HEK293 (cell line): ENCODE data around the gene STAM2.

ENCODE experiments used
- WT1 ChIP-seq: fragments of 450-650 bp; formaldehyde crosslinking; IDR thresholded peaks from 2 replicates; pipeline ENCODE4 v1.5.1; 2016; ENCODE audit warnings: missing biosample characterization, missing genetic modification characterization
- ZNF138 ChIP-seq: fragments of 450-650 bp; formaldehyde crosslinking; IDR thresholded peaks from 2 replicates; pipeline ENCODE4 v1.5.1; 2016; ENCODE audit warnings: missing biosample characterization, missing genetic modification characterization, borderline replicate concordance
- ZNF274 ChIP-seq, 2 experiments: fragments of 200-500 bp in 1 of 2; fragments of 450-650 bp in 1 of 2; sonication (Bioruptor generic) in 1 of 2; formaldehyde crosslinking in 1 of 2; IDR thresholded peaks; 2 replicates each; pipeline versions ENCODE4 v1.5.1 to v1.6.1; 2014 to 2016; ENCODE audit warnings: borderline replicate concordance in 1 of 2, inconsistent platforms in 1 of 2, low read length in 1 of 2, missing biosample characterization in 1 of 2, missing genetic modification characterization in 1 of 2
- ZNF416 ChIP-seq: fragments of 450-650 bp; formaldehyde crosslinking; IDR thresholded peaks from 2 replicates; pipeline ENCODE4 v1.5.1; 2016; ENCODE audit warnings: missing biosample characterization, missing genetic modification characterization
- ZNF670 ChIP-seq: fragments of 450-650 bp; formaldehyde crosslinking; IDR thresholded peaks from 2 replicates; pipeline ENCODE4 v1.5.1; 2016; ENCODE audit warnings: missing biosample characterization, missing genetic modification characterization, low read depth
- ZNF776 ChIP-seq: fragments of 450-650 bp; formaldehyde crosslinking; IDR thresholded peaks from 2 replicates; pipeline ENCODE4 v1.5.0; 2017; ENCODE audit warnings: missing biosample characterization, missing genetic modification characterization, borderline replicate concordance

GRCh38 chr2:152078023-152078422 lies 97.5 kb downstream of the STAM2 start:
- TF ChIP-seq ZNF776 (tag by site-specific recombination) = no peak
- no peak for TF ChIP-seq ZNF274 (IDR thresholded peaks at IDR 0.05; ENCODE audit: low read length)
- TF ChIP-seq ZNF274 (tag by site-specific recombination; IDR thresholded peaks at IDR 0.05; ENCODE audit: borderline replicate concordance) = no peak
- no peak for TF ChIP-seq WT1
- TF ChIP-seq ZNF670 (tag by site-specific recombination) = no peak
- TF ChIP-seq ZNF416 (tag by site-specific recombination) = no peak
- no peak for TF ChIP-seq ZNF138
